A549 treated with CpdA at 1 μM for 4 hours (cell line): ENCODE results near the gene DDI1. TPM values are rescaled to one million over a fixed set of nuclear protein-coding genes. Genes with fewer than 3 reads are reported as not detected.

Experiments used
- total RNA-seq: library from RNA; stranded (reverse); fragments of 200-300 nt; extraction: Qiagen RNA extraction; gene quantifications from 5 replicates; pipeline ENCODE4 v1.2.3, GENCODE V29; 2022; ENCODE audit warnings: low read depth

The DDI1 gene
- not detected in 5 replicates for total RNA-seq

DNA sequence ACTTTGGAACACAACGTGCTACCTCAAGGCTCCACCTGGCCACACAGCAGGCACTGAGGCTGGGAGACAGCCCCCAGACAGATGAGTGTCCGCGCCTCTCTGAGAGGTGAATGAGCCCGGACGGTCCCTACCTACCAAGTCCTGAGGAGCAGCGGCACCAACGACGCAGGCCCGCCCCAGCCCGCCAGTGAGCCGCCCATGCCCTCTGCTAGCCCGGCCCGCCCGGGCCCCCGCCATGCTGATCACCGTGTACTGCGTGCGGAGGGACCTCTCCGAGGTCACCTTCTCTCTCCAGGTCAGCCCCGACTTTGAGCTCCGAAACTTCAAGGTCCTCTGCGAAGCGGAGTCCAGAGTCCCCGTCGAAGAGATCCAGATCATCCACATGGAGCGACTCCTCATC, at the start of gene DDI1:
Gene DDI1 (plus strand): TSS at position 53 of the 400 bp plus-strand sequence. CDS start 183 bp downstream, at position 236.

Other genes starting within 250 kb of the DDI1 start
- gene PDGFD, start 127.5 kb downstream of the DDI1 start, total RNA-seq: 7.3 to 8.6 TPM (median 7.9 TPM) in 5 replicates